Measurements from ENCODE around the gene ARHGEF38.

- TF ChIP-seq GATA2 (IDR thresholded peaks at IDR 0.05; ENCODE audit: low read depth, low read length) (no peak), GATA3 (IDR thresholded peaks at IDR 0.05; ENCODE audit: low read depth, low read length) (no peak)
Observed at GRCh38 chr4:105556206-105556605, 3.8 kb downstream of the ARHGEF38 start.

Data from SH-SY5Y (cell line).